ENCODE data around the gene SERPINB13.

Gene SERPINB13

GRCh38 chr18:63590966-63591695 lies 4.0 kb downstream of the SERPINB13 start:
- H3K27ac Mint-ChIP-seq: no peak overlapping the region
- no peak overlapping the region for H3K4me3 Mint-ChIP-seq
- H3K9me3 Mint-ChIP-seq: no peaks in the 10 kb centered on the region
- H3K4me1 Mint-ChIP-seq: peaks cover 5% of the 10 kb centered on the region
- DNase-seq: no peak
- TF ChIP-seq CTCF (IDR thresholded peaks at IDR 0.05): no peak
- no peaks in the 10 kb centered on the region for H3K36me3 Mint-ChIP-seq (ENCODE audit: low read depth)
- peaks cover 5% of the 10 kb centered on the region for H3K27me3 Mint-ChIP-seq (ENCODE audit: low read depth, poor library complexity)

- TF ChIP-seq CTCF (IDR thresholded peaks at IDR 0.05): no peak
- H3K4me1 Mint-ChIP-seq: peaks cover 5% of the 10 kb centered on the region
- peaks cover 5% of the 10 kb centered on the region for H3K27me3 Mint-ChIP-seq (ENCODE audit: low read depth, poor library complexity)
- no peaks in the 10 kb centered on the region for H3K9me3 Mint-ChIP-seq
- no peaks in the 10 kb centered on the region for H3K36me3 Mint-ChIP-seq (ENCODE audit: low read depth)
- no peak for DNase-seq
- H3K4me3 Mint-ChIP-seq: no peak overlapping the region
- H3K27ac Mint-ChIP-seq: no peak overlapping the region
Observed at GRCh38 chr18:63591725-63592124, 4.6 kb downstream of the SERPINB13 start.

GRCh38 chr18:63592471-63592870 lies 5.3 kb downstream of the SERPINB13 start:
- H3K4me1 Mint-ChIP-seq: peaks cover 5% of the 10 kb centered on the region

GRCh38 chr18:63596964-63597363 lies 9.8 kb downstream of the SERPINB13 start:
- no peak for DNase-seq
- Mint-ChIP-seq H3K36me3 (ENCODE audit: low read depth) (no peaks in the 10 kb centered on the region), H3K4me3 (no peak overlapping the region), H3K27ac (no peak overlapping the region), H3K4me1 (no peaks in the 10 kb centered on the region), H3K27me3 (ENCODE audit: low read depth, poor library complexity) (no peaks in the 10 kb centered on the region), H3K9me3 (no peaks in the 10 kb centered on the region)
- no peak for TF ChIP-seq CTCF (IDR thresholded peaks at IDR 0.05)

More at GRCh38 chr18:63592471-63592870, 5.3 kb downstream of the SERPINB13 start:
- H3K4me3 Mint-ChIP-seq: no peak overlapping the region
- no peaks in the 10 kb centered on the region for H3K36me3 Mint-ChIP-seq (ENCODE audit: low read depth)
- no peak overlapping the region for H3K27ac Mint-ChIP-seq
- no peak for TF ChIP-seq CTCF (IDR thresholded peaks at IDR 0.05)
- no peaks in the 10 kb centered on the region for H3K9me3 Mint-ChIP-seq
- H3K27me3 Mint-ChIP-seq (ENCODE audit: low read depth, poor library complexity): peaks cover 5% of the 10 kb centered on the region
- no peak for DNase-seq

DNA sequence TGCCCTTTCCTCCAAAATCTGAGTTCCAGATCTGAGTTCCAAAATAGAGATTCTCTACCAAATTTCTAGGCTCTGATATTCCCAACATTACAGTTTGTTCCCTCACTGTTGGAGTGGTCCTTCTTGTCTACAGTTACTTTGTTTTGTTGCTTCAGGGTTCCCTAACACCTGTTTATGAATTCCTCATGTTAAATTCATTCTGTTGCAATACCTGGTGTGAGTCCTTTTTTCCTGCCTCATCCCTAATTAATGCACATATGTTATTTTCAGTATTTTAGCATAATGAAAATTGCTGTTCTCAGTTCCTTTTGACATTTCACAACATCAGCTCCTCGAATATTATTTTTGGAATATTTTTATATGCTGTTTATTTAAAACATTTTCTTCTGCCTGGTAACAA lies 16.2 kb downstream of the SERPINB13 start:
- Mint-ChIP-seq H3K27ac (no peak overlapping the region), H3K9me3 (no peaks in the 10 kb centered on the region), H3K27me3 (ENCODE audit: low read depth, poor library complexity) (peaks cover 4% of the 10 kb centered on the region), H3K36me3 (ENCODE audit: low read depth) (no peaks in the 10 kb centered on the region), H3K4me3 (no peak overlapping the region), H3K4me1 (no peaks in the 10 kb centered on the region)
- TF ChIP-seq CTCF (IDR thresholded peaks at IDR 0.05): no peak
- no peak for DNase-seq

- Mint-ChIP-seq H3K27me3 (ENCODE audit: low read depth, poor library complexity) (peaks cover 4% of the 10 kb centered on the region), H3K27ac (no peak overlapping the region), H3K4me1 (no peaks in the 10 kb centered on the region)
Observed at GRCh38 chr18:63603772-63604171, 16.6 kb downstream of the SERPINB13 start.

More at GRCh38 chr18:63603772-63604171, 16.6 kb downstream of the SERPINB13 start:
- no peak for TF ChIP-seq CTCF (IDR thresholded peaks at IDR 0.05)
- DNase-seq: no peak
- H3K9me3 Mint-ChIP-seq: no peaks in the 10 kb centered on the region
- H3K4me3 Mint-ChIP-seq: no peak overlapping the region
- no peaks in the 10 kb centered on the region for H3K36me3 Mint-ChIP-seq (ENCODE audit: low read depth)
